ENCODE data around the gene GATA3.

DNA sequence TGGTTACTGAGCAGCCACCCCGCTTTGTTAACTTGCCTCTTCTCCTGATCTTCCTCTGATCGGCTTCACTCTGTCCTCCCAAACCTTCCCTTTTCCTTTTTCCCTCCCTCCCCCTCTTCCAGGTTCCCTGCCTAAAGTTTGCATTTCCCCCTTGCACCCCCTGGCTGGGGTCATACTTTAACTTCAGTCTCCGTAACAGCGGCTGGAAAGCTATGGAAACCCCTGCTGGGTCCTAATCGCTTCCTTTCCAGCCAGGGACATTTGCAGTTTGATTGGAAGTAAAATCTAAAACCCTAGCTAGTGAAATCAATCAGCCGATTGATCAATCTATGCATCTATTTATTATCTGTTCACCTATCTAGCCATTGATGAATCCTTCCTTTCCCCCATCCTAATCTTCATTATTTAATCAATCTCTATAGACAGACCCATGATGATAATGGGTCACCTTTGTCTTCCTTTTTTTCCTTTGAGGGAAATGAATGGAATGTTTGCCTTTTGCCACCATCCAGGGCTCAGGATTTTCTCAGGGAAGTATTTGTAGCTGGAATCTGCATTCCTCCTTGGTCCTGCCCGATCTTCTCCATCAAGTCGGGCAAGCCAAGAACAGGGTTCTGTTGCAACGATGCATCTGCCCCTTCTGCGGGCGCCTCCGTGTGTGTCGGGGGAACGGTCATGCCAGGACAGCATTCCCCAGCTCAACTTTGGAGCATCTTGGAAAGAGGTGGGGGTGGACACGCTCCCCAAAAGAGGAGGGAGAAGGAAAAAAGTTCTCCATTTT, 8.8 kb downstream of the GATA3 start:
- TF ChIP-seq CTCF (IDR thresholded peaks at IDR 0.05) = no peak
- TF ChIP-seq POLR2A (IDR thresholded peaks at IDR 0.05) = no peak
- no peak for TF ChIP-seq EP300 (IDR thresholded peaks at IDR 0.05)
